MV-4-11 (cell line): Measurements from ENCODE around the gene WIPI1.
"Not testable (repeated sequence)": the region's sequence is repeated elsewhere in the genome, so short reads cannot be mapped to it uniquely, and the experiment has no call there.

Experiments used
- DNase-seq: peaks from one replicate; lab custom pipeline; 2025; lab: John Stamatoyannopoulos, UW

Gene WIPI1

DNA sequence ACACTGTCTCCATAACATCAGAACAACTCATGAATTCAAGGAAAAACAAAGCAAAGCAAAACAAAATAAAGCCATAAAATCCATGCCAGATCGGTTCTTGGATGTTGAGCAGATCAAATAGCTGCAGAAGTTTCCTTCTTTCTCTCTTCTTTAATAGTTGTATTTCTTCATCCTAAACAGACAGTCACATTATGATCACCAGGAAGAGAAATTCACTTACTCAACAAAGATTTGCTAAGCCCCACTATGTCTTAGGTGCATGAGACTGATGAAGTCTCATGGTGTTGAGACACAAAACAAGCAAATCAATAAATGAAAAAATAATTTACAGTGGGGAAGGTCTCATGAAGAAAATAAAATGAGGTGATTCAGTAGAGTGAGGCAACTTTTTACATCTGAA lies 72.8 kb downstream of the WIPI1 start:
- no peak for DNase-seq

DNA sequence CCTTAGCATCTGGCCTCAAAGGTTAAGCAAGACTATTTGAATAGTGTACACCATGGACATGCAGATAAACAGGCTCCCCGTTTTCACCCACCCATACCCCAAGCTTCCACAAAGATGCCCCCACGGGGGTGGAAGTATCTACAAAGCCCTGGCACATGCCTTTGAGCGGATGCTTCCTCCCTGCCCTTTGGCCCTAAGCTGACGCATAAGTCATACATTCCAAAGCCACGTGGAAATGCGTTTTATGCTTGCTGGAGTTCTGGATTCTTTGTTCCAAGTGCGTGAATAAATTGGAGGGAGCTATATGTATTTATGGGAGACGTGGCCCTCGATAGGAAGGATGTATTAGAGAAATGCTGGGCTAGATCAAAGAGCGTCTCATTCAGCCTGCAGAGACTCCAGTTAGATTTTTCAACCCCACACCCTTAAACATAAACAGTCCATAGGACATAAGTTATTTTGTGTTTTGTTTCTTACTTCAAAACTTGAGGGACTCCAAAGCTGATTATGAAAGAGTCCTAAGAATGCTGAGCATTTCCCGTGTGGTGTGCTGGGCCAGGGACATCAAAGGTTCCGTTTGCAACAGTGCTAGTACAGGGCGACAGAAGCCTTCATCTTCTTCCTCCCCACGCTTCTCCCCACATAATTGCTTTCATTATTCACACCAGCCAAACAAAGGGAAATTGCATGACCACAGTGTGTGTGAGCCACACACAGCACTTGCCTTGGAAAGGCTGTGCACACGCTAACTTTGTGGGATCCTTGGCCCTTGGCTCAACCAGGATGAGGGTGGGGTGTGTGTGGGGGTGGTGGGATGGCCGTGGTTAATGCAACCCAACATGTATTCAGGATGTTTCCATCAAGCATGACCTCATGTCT lies 73.6 kb downstream of the WIPI1 start:
- peak; percentile 75 for DNase-seq

GRCh38 chr17:68383120-68383442 lies 74.2 kb downstream of the WIPI1 start:
- no peak for DNase-seq

DNA sequence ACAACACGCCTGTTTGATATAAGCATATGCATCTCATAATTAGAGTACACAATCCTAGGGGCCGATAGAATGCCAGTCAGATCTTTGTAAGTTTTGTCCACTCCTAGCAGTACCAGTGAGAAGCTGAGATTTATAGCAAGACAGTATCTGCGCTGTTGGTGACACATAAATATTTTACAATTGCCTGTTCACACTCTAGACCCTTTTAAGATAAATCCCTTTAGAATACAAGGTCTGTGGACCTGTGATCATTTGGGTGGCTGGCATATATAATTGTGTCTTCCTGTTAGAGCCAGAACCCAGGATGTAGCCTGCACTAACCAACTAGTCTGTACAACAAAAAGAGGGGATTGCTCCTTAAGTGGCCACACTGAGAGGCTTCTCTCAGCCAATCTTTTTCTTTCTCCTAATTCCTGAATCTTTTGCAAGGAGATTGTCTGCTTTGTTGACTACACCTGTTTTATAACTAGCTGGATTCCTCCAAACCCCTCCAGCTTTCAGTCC lies 74.7 kb downstream of the WIPI1 start:
- no peak for DNase-seq

DNA sequence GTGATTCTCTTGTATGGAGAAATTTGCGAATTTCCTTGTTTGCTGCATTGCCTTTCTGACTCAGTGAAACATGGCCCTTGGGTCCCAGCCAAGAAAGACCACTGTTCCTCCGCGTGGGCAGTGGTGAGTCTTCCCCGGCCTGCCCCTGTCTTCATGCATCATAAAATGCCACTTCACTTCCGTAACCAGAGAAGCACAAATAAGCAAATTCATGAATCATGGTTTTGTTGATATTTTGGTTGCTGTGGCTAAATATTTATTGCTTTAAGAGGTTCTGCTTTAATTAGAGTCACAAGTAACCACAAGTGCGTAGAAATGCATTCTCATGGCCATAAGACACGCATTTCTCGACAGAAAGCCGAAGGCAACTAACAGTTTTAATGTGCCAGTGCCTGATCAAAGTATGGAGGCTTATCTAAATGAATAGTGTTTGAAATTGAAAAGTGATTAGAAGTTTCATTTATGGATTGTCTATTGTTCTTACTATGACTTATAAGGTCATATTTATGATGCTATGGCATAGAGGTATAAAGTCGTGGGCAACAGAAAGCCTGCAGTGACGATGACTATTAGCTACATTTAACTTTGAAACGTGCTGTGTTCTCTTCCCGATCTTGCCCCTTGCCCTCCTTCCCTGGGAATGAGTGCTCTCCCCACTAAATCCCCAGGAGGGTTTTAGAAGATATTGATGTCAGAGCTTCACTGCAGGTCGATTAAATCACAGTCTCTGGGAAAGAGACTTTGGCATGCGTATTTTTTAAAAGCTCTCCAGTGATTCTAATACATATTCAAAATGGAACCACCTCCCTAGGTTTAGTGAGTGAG lies 76.0 kb downstream of the WIPI1 start:
- DNase-seq, result no peak

DNA sequence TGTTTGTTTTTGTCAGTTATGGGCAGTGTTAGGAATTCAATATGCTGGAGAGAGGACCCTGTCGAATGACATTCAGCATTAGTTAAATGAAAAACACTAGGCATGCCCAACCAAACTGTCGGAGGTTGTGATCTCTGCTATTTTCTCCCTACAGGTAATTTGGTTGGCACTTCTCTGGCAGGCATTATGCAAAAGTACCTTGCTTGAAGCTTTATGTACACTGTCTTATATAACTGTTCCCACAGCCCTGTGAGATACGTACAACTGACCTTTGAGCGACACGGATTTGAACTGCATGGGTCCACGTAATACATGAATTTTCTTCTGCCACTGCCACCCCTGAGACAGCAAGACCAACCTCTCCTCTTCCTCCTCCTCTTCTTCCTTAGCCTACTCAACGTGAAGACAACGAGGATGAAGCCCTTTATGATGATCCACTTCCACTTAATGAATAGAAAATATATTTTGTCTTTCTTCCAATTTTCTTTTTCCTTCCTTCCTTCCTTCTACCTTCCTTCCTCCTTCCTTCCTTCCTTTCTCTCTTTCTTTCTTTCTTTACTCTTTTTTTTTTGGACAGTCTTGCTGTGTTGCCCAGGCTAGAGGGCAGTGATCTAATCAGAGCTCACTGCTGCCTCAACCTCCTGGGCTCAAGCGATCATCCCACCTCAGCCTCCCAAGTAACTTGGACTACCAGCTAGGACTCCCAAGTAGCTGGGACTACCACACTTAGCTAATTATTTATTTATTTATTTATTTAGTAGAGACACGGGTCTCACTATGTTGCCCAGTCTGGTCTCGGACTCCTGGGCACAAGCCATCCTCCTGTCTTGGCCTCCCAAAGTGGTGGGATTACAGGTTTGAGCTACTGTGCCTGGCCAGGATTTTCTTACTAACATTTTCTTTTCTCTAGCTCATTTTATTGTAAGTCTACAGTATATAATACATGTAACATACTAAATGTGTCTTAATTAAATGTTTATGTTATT lies 77.3 kb downstream of the WIPI1 start:
- no peak for DNase-seq

GRCh38 chr17:68379177-68379510 lies 78.2 kb downstream of the WIPI1 start:
- no peak for DNase-seq

DNA sequence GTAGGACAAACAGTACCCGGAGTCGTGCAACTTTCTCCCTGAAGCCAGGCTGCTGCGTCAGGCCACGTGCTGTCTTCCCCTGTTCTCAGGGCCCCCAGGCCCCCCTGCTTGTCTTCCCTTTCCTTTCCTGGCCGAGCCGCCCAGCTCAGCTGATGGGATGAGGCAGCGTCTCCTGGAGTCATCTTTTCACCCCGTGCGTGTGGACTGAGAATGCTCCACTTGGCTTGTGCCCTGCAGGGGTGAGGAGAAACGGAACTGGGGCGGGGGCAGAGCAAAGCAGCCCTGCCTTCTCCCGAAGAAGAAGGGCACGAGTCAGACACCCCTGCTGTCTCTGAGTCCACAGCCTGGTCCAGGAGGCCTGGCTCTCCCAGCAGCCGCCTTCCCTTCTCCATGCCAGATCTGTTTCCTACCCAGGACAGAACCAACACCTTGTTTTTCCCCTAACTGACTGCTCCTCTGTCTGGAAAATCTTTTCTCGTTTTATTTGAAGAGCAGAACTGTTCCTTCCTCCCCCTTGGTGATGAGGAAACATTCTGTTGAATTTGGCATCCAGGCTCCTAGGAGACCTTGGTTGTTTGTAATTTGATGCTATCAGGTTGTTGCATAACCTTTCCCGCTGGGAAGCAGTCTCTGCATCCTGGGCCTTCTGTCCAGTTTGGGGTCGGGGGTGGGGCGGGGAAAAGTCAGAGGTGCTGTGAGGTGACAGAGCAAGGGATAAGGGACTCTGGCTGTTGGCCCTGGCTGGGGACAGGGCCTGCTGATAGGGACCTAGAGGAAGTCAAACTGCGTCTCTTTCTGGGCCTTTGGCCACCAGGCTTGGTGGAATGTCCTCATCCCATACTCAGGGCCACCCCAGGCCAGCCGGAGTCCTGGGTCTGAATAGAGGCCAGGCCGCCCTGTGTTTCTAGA lies 78.8 kb downstream of the WIPI1 start:
- DNase-seq, result no peak

DNA sequence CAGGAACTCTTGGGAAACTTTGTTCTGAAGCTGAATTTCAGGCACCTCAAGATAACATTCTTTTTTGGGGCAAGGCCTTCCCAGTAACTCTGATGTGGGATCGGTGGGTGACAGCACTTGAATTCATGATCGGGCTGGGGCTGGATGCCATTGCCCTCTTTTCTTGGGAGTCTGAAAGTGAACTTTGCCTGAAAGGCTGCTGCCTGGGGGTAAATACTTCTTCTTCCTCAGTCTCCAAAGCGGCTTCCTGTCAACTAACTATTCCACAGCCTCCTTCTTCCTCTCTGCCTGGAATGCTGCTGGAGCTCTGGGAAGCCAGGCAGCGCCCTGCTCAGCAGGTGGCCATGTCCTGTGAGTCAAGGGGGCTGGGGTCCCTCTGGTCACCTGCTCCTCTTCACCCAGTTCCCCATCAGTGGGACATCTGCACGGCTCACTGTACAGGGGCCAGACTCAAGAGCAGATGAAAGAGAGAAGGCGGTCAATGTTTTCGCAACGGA lies 79.5 kb downstream of the WIPI1 start:
- DNase-seq, result no peak

DNA sequence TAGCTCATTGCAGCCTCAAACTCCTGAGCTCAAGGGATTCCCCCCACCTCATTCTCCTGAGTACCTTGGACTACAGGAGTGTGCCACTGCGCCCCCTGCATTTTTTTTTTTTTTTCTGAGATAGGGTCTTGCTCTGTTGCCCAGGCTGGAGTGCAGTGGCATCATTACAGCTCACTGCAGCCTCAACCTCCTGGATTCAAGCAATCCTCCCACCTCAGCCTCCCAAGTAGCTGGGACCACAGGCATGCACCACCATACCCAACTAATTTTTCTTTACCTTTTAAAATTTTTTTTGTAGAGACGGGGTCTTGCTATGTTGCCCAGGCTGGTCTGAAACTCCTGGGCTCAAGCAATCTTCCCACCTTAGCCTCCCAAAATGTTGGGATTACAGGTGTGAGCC lies 81.1 kb downstream of the WIPI1 start:
- not testable (repeated sequence) for DNase-seq

DNA sequence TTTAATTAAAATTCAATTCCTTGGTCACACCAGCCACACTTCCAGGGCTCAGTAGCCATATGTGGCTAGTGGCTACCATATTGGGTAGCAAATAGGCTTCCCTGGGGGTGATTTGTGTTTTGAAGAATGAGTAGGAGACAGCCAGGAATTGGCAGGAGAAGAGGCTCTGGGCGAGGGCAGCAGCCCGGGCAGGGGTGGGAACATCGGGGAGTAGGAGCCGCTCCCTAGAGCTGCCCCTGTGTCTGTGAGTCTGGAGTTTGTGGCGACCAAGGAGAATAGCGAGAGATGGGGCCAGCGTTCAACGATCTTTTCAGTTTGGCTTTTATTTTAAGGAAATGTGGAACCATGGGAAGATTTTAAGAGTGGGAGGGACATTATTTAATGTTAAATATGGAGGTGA lies 81.7 kb downstream of the WIPI1 start:
- DNase-seq, result no peak
